Stimulated activated CD4-positive, alpha-beta T cell treated with anti-CD3 and anti-CD28 coated beads, Interleukin-2, amount 100 ng/mL, for 24 hours (primary cell): ENCODE data around the gene PRDM16.

Experiments used
- DNase-seq, 2 donors: peaks; one replicate each; pipeline ENCODE4 v3.0.0-alpha.2; 2020

The PRDM16 gene

DNA sequence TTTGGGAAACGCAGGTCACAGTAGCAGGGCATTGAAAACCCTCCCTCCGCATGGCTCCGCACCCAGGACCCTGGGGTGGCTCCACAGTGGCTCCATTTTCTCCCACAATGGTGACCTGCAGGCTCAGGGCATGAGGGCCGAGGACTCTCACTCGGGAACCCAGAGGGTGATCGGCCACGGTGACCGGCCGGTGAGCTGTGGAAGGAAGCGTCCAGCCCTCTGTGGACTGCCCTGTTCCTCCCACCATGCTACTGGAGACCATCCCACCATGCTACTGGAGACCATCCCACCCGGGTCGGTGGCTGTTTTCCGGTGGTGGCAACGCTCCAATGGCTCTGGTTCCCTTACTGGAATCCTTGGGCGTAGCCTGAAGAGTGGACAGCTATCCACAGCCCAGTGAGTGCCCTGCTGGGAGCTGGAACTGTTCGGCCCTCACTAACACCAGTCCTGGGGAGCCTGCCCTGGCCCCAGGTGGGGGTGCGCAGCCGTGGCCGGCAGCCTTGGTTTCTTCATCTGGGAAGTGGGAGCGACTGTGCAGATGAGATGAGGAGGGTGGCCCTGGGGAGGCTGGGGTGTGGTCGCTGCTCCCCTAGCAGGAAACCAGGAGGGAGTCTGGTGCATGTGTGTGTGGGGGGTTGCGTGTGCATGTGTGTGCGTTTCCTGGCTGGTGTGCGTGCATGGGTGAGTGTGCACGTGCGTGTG, 59.6 kb downstream of the PRDM16 start:
- DNase-seq: no peak

DNA sequence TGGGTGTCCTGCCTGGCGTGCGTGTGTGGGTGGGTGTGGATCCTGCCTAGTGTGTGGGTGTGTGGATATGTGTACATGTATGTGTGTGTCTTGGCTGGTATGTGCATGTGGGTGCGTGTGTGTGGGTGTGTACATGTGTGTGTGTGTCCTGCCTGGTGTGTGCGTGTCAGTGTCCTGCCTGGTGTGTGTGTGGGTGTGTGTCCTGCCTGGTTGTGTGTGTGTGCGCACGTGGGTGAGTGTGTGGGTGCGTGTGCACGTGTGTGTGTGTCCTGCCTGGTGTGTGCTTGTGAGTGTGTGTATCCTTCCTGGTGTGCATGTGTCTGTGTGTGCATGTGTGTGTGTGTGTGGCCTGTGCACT, 60.1 kb downstream of the PRDM16 start:
- DNase-seq: no peak

DNA sequence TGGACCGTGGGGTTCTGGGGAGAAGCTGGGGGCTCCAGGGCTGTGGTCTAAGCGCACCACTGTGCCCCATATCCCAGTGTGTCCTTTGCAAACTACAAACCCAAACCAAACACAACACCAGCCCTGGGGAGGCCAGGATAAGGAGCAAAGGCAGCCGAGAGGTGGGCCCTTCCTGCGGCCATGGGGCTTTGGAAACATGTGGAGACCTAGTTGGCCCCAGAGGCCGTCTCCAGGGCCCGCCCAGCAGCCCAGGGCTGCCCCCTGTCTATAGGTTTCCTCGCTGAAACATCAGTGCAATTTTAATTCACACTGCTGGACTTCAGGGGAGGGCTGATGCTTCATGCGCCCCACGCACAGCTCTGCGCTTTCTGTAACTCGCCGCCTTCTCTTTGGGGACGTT, 61.3 kb downstream of the PRDM16 start:
- DNase-seq: no peak

DNA sequence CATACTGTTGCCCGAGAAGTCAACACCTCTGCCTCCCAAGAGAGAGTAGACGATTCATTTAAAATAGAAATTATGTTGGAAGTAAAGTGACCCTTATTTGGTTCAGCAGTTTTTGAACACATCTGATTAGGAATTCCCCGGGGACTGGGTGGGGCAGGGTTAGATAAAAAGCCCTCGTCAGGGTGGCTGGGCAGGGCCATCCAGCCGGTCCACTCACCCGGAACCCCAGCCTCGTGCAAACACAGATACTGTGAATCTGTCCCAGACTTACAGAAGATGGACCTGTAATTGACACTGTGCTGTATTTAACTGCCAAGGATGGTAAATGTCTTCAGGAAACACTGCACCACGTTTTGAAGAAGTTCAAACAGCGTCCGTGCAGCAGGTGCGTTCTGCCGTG, 63.7 kb downstream of the PRDM16 start:
- no peak for DNase-seq

DNA sequence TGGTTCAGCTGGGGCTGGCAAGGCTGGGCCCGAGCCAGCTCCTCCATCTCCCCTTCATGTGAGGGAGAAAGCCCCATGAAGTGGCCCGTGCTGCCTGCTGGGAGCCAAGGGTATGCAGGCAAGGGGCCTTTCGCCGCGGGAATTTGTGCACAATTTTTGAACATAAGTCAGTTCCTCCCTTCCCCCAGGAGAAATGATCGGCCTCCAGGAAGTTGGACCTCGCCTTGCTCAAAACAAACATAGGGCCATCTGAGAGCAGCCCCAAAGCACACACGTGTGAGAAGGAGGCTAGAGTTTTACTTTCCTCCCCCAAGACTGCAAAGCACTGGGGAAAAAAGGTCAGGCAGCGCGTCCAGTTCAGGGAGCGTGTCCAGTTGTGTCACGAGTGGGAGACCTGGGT, 64.7 kb downstream of the PRDM16 start:
- DNase-seq: no peak

DNA sequence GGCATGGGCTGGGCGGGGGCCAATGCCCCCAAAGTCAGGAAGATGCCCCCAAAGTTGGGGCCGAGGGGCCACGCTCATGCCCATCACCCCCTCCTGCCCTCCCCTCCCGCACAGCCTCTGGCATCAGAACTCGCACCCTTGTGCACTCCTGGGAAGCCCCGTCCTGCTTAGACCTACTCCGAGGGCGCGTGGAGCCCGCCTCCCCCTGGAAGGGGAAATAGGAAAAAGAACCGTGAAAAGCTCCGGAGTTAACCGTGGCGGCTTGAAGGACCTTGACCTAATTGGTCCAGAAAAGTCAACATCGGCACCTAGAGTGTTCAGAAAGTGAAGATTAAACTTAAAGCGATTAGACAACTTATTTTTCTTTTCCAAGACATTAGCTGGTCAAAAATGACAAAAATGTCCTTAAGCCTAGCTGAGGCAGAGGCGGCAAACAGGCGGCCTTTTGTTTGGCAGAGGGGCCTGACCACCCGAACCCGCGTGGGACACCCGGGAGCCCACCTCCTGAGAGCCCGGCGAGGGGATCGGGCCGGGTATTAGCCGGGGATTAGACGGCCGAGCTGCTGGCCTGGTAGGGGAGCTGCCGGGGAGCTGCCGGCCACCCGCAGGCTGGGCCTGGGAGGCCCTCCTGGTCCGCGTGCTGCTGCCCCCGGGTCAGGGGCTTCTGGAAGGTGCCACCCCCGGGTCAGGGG, 65.5 kb downstream of the PRDM16 start:
- no peak for DNase-seq

DNA sequence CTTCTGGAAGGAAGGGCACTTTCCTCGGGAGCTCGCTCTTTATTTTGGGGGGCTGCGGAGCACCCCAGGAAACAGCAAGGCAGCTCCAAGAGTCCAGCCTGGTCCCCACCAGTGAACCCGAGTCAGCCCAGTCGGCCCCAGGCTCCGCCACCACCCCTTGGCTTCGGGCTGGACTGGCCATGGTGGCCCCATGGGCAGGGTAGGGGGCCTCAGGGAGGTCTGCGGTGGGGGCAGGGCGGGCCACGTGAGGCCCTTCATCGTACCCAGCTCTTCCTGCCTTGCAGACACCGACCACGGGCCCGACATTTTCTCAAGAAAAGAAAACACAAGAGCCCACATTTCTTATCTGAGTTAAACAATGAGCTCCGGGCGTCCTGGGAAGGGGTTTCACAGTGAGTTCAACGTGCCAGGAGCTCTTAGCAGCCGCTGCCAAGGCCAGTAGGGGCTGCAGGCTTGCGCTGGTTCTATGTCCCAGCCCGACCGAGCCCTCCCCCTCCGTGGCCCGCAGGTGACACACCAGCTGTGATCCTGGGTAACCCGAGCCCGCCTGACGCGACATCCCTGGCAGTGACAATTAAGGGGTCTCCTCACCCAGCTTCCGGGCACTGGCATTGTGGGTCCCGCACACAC, 66.2 kb downstream of the PRDM16 start:
- DNase-seq: no peak

DNA sequence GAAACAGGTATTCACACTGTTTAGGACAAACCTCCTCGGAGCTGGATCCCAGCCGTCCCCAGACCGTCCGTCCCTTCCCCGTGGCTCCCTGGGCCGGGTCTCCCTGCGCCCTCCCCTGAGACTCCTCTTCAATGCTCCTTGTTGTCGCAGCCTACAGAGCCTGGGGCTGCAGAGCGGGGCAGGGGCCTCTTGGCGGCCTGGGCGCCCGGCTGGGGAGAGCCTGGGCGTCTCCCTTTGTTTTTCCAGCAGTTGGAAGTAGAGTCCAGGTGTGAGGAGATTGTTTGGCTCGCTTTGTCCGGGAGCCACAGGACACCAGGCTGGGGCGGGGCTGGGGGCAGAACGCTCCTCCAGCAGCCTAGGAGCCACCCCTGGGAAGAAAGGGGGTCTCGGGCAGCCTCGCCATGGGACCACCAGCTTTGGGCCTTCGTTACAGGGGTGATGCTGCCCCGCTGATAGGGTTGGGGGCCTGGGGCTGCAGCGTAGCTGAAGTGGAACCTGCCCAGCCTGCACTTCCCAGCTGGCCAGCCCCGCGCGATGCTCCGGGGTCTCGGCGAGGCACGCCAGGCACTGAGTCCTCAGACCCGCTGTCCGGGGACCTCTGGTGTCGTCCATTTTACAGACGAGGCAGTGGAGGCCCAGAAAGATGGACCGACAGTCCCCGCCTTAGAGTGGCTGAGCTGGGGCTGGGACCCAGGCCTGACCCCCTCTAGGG, 66.9 kb downstream of the PRDM16 start:
- DNase-seq: no peak

DNA sequence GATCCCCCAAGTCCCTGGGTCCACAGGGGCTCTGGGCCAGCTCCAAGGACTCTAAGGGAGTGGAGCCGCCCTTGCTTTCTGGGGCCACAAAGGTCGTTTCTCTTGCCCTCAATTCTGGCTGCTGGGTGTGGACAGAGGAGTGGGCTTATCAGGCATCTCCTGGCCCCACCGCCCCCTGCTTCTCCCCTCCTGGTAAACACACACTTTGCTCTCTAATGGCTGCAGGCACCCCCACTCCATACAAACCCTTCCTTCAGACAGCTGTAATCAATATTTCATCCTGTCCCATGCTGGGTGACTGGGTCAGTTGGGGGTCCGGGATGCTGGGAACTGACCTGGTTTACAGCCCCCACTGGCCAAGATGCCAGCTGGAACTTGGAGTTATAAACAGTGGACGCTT, 67.5 kb downstream of the PRDM16 start:
- DNase-seq: no peak

DNA sequence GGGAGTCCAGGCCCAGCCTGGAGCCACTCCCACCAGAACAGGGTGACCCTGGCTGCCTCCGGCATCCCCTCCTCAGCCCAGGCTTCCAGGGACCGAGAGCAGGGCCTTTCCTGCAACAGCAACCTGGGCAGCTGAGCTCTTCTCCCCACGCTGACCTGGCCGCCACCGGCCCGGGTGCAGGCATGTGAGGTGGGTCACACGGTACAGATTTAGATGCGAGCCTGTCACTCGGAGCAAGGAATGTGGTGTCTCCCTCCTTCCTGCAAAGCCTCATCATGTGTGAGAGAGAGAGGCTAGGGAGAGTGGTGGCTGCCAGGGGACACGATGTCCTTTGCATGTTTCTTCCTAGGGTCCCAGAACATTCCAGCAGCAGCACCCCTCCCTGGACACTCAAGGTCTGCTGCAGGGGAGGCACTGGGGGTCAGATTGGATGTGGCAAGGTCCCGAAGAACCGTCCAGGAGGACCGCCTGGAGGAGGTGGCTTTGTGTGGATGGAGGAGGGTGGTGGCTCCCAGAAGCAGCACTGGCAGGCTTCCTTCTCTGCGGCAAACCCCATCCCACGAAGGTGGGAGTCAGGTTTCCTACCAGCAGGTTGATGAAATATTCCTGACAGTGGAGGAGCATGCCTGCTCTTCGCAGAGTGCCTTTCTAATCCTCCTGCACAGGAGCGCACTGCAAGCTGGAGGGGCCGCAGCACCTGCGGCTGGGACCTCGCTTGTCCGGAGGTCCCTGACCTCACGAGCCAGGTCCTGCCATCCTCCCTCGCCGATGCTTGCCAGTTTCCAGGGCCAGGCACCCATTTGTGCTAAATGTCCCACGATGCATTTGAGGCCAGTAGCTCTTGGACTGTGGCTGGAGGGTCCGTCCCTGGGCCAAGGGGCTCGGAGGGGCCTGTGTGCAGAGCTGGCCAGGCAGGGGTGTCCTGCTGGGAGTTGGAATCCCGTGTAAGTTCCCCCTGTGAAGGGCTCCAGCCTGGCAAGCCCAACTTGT, 68.4 kb downstream of the PRDM16 start:
- DNase-seq: no peak

DNA sequence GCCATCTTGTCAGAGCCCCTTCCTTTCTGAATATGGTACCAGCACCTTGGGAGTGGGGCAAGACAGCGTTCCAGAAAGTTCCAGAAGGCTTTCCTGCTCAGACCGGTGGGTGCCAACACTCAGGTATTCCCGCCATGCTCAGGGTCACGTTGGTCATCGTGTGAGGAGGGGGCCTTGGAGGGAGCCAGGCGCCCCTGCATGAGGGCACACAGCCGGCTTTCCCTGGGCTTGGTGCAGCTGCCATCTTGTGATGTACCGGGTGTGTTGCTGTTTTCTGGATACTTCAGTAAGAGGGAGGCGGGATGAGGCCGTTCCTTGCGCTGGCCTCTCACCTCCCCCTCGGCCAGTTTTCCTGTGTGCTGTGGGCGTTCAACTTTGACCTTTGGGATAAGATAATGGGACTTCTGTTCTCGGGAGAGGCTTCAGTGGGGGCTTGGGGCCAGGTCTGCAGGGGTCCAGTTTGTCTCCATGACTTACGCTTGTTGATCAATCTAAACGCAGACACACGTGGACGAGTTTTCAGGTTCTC, 69.7 kb downstream of the PRDM16 start:
- DNase-seq: no peak

DNA sequence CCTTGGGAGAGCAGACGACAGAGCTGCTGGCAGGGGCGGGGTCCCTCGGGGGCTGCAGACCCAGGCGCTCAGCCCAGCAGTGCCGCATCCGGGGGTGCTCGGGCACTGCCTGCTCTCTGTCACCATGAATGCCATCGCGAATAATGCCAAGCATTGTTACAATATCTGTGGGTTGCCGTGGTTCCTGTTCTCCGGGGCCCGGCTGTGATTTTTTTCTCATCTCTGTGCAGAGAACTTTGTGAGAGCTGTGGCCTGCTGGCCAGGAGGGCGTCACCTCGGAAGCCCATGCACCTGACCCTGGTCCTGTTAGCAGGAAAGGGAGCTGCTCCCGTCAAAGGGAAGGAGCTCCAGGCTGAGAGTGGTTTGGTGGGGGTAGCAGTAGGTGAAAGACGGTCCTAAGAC, 70.4 kb downstream of the PRDM16 start:
- DNase-seq: no peak

DNA sequence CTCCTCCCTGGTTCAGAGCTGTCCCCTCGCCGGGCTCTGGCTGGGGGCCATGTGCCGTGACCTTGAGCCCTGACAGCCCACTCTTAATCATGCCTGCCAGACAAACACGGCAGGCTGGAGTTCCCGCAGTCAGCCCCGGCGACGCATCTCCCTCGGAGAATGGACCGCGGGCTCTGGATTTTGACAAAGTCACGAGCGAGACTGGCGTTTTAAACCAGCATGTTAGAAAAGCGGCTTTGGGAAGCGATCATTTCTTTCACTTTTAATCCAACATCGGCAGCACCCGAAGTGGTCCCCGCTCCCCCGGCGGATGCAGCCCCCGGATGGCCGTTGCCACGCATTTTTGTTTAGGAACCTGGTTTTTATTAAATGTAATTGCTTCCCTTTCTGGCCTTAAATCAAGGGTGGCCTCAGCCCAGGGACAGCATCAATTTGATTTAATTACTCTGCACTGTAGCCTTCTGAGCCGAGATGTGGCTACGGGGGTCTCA, 70.9 kb downstream of the PRDM16 start:
- no peak for DNase-seq

DNA sequence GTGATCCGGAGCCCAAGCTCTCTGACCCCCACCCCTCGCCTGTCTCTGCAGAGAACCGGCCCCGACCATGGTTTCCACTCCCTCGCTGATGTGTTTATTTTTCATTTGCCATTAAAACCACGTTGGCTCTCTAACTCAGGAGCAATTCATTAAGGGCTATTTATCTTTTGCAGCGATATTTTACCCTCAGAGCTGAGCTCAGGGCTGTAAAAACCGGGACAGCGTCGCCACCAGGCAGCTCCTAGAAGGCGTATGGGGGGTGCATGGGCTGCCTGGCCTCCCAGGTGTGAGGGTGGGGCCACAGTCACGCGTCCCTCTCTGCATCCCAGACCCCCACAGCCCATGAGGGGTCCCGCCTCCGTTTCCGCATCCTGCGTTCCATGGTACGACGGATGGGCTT, 71.4 kb downstream of the PRDM16 start:
- DNase-seq: no peak

DNA sequence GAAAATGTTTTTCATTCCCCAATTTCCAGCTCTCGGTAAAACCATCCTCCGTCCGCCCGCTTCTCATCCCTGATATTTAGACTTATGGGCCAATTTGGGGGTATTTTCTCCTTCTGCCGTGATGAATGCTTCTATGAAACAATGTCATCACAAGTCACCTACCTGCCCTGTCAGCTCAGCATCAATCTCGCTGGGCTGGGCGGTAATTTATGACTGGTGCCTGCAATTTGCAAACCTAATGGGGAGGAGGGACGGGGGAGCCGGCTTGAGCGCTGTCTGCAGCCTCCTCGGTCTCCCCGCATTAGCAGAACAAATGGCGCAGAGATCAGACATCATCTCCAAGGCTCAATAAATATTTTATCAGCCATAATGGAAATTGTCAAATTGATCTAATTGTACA, 72.1 kb downstream of the PRDM16 start:
- no peak for DNase-seq

DNA sequence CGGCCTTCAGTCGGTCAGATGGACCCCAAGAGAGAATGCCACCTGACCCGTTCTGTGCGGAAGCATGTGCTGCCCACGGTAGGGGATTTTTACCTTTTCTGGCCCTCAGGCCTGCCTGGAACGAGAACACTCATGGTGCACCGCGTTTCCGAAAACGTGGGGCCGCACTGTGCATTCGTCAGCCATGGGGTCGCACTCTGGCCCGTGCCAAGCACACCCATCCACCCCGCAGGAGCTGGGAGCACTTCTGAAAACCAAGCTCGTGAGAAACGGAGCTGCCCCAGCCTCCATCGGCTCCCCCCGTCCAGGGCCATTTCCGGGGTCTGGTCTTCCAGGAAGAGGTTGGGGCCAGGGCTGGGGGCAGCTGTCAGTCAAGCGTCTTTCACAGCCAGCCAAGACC, 72.8 kb downstream of the PRDM16 start:
- DNase-seq: no peak

DNA sequence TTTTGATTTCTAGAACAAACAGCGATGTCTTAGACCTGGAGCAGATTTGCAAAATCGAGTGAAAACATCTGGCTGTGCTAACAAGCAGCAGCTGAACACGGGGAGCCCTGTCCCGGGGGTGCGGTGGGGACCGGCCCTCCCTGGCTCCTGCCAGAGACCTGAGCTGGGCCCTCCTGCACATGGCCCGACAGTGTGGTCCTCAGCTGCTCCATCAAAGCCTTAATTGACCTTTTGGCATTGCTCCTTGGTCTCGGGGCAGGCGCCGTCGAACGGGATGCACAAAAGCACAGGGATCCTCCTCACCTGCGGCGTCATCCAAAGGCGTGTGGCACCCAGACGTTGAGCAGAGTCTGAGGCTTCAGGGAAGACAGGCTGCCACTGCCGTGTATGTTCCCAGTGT, 73.2 kb downstream of the PRDM16 start:
- no peak for DNase-seq

DNA sequence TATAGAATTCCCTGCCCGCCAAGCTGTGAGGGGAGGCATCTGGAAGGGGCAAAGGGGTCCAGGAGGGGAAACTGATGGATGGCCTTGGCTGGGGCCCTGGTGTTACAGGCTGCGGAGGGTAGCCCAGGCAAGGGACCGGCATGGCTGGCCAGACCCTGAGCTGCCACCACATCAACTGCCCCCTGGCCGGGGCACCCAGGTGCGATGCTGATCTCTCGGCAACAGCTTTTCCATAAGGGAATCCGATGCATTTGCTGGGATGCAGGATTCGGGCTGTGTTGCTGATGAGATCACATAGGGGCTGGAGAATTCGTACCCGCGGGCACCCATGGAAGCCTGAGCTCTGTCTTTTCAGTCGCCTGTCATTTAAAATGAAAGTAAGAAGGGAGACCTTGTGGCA, 73.7 kb downstream of the PRDM16 start:
- DNase-seq: no peak

DNA sequence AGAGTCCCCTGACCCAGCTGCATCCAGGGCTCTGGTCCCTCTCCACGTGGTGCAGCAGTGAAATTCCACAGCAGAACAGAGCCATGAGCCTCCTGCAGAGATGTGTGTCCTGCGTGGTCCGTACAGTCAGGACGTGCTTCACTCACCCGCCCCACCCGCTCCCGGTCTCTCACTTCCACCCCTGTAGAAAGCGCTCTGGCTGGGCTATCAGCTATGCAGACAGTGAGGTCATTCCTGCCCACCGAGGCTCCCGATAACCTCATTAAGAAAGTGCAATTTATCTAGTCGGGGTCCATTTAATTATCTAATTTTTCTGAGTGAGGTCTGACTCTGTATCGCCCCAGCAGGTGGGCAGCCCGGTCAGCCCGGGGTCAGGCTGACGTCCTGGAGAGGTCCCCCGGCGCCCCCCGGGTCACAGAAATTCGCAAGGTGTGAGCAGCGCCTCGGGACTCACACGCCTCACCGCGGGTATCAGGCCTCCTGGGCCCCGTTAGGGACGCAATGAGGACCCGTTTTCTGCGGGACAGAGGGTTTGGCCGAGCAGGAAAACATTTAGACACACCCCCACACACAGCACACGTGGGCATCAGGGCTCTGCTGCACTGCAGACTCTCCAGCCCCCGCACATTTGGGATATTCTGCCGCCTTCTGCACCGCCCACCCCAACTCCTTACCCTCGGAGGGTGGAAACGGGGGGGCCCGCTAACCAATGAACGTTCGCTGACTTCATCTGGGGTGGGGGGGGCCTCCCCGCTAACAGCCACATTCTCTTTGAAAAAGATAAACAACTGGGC, 76.7 kb downstream of the PRDM16 start:
- DNase-seq: no peak

DNA sequence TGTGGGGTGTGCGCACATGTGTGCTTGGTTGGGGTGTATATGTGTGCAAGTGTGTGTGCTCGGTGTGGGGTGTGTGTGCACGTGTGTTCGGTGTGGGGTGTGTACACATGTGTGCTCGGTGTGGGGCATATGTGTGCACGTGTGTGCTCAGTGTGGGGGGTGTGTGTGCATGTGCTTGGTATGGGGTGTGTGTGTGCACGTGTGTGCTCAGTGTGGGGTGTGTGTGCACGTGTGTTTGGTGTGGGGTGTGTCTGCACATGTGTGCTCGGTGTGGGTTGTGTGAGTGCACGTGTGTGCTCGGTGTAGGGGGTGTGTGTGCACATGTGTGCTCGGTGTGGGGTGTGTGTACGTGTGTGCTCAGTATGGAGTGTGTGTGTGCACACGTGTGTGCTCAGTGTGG, 77.5 kb downstream of the PRDM16 start:
- no peak for DNase-seq

DNA sequence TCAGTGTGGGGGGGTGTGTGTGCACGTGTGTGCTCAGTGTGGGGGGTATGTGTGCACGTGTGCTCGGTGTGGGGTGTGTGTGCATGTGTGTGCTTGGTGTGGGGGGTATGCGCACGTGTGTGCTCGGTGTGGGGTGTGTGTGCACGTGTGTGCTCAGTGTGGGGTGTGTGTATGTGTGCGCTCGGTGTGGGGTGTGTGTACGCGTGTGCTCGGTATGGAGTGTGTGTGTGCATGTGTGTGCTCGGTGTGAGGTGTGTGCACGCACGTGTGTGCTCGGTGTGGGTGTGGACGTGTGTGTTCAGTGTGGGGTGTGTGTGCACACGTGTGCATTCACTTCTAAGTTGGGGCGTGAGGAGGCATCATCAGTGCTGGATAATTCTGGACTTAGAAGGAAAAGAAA, 77.9 kb downstream of the PRDM16 start:
- DNase-seq: no peak
